Measurements from ENCODE around the gene MARCOL. TPM values are rescaled to one million over a fixed set of nuclear protein-coding genes. Genes with fewer than 3 reads are reported as not detected.
"Not testable (repeated sequence)": the region's sequence is repeated elsewhere in the genome, so short reads cannot be mapped to it uniquely, and the experiment has no call there.

MARCOL gene
- total RNA-seq, 2 experiments from 2014 or later = not detected

DNA sequence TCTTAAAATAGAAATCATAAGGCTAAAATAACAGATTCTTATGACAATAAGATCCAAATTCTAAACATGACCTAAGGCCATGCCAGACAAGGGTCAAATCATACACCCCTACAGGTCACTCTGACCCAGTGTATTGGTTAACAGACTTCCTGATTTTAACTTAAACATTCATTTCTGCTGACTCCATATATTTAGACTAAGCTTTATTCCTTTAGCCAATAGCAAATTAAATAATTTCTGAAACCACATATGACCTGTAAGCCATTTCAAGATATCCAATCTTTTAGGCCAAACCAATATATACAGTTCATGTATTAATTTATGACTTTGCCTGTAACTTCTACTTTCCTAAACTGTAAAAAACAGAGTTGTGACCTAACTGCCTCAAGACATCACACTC is 22.9 kb downstream of the MARCOL start:
- ChIA-PET POLR2A (no interaction called here), CTCF (no interaction called here)

DNA sequence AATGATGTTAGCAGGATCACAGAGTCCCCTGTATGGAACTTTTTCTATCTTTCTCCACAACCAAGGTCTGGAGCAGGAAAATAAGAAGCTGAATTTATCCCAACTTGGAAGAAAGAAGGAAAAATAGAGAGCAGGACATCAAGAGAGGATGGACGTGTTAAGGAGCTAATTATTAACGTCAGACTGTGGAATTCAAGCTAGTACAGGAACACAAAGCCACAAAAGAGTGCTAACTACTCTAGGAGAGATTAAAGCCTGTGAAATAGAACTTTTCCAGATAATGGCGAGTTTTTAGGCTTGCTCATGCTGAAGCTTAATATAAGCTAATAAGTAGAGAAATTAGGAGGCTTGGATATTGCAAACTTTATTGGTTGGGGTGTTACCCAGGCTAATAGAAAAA is 29.6 kb downstream of the MARCOL start:
- POLR2A ChIA-PET = no interaction called here
- CTCF ChIA-PET = no interaction called here

DNA sequence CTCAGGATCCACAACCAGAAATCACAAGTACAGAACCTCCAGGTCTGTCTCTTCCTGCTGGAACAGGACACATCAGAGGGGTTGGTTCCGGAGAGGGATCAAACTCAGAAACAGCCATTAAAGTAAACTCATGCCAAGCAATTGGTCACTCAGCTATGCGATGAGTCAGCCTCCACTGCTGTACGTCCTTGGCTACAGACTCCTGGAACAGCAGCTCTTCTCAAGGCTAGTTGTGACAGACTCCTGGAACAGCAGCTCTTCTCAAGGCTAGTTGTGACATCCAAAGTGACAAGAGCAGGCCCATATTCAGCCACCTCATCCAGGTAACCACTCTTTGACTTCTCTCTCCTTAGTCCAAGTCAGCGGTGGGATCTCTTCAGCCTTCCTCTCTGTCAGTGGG is 30.2 kb downstream of the MARCOL start, which contains the start of gene SPINK13:
SPINK13 (plus strand) TSS at position 229 of the 400 bp plus-strand sequence. CDS start 1,279 bp downstream, outside the sequence.
- ChIA-PET CTCF (no interaction called here), POLR2A (no interaction called here)

DNA sequence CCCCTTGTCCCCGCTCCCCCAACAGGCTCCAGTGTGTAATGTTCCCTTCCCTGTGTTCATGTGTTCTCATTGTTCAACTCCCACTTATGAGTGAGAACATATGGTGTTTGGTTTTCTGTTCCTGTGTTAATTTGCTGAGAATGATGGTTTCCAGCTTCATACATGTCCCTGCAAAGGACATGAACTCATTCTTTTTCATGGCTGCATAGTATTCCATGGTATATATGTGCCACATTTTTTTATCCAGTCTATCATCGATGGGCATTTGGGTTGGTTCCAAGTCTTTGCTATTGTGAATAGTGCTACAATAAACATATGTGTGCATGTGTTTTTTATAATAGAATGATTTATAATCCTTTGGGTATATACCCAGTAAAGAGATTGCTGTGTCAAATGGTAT is 36.8 kb downstream of the MARCOL start:
- POLR2A ChIA-PET, CTCF ChIA-PET: not testable (repeated sequence)

DNA sequence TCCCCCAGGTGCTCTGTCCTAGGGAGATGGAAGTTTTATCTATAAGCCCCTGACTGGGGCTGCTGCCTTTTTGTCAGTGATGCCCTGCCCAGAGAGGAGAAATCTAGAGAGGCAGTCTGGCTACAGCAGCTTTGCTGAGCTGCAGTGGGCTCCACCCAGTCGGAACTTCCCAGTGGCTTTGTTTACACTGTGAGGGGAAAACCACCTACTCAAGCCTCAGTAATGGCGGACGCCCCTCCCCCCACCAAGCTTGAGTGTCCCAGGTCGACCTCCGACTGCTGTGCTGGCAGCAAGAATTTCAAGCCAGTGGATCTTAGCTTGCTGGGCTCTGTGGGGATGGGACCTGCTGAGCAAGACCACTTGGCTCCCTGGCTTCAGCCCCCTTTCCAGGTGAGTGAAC is 42.6 kb downstream of the MARCOL start:
- CTCF ChIA-PET, POLR2A ChIA-PET: not testable (repeated sequence)

DNA sequence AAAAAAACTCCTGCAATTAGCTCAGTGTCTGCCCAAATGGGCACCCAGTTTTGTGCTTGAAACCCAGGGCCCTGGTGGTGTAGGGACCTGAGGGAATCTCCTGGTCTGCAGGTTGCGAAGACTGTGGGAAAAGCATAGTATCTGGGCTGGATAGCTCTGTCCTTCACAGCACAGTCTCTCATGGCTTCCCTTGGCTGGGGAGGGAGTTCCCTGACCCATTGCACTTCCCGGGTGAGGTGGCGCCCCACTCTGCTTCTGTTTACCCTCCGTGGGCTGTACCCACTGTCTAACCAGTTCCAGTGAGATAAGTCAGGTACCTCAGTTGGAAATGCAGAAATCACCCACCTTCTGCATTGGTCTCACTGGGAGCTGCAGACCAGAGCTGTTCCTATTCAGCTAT is 43.0 kb downstream of the MARCOL start:
- CTCF ChIA-PET, POLR2A ChIA-PET: not testable (repeated sequence)

DNA sequence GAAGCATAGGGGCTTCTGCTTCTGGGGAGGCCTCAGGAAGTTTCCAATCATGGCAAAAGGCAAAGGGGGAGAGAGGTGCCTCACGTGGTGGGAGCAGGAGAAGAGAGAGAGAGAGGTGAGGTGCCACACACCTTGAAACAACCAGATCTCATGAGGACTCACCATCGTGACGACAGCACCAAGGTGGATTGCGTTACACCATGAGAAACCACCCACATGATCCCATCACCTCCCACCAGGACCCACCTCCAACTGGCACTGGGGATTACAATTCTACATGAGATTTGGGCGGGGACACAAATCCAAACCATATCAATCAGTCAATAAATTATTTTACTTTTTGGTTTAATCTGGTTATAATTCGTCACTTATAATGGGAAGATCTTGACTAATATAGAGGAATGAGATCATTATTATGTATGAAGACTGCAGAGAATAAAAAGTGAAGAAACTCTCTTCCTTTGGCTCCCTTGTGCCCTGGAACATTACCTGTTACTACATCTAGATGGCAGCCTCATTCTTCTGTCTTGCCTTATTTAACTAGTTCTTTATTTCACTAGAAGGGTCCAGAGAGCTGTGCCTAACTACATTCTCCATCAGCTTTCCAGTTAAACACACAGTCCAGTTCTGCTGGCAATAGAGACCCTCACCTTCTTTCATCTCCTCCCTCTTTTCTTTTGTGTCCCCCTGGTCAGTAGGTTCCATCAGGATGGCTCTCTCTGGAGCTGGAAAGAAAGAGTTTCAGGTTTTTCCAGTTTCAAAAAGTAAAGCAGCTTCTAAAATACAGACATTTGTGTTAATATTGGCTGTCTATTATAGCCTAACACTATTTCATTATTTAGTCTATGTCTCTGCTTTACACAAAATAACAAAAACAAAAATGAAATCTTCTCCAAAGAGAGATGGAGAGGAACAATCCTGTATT is 52.2 kb downstream of the MARCOL start:
- CTCF ChIA-PET = no interaction called here
- POLR2A ChIA-PET = no interaction called here

Other genes starting within 250 kb of the MARCOL start
- not detected for gene SPINK5, start 174.5 kb upstream of the MARCOL start, total RNA-seq
- gene SPINK14, start 70.0 kb upstream of the MARCOL start, total RNA-seq = not detected
- gene SPINK6, start 35.5 kb upstream of the MARCOL start, total RNA-seq = not detected
- not detected for gene SPINK13, start 30.3 kb downstream of the MARCOL start, total RNA-seq
- gene SPINK7, start 73.9 kb downstream of the MARCOL start, total RNA-seq = not detected
- not detected for gene SPINK9, start 97.0 kb downstream of the MARCOL start, total RNA-seq
- 10 to 100 TPM; 41.2 to 41.7 TPM for gene FBXO38, start 145.4 kb downstream of the MARCOL start, total RNA-seq